Measurements from ENCODE around the gene VIPR2. TPM values are rescaled to one million over a fixed set of nuclear protein-coding genes. Genes with fewer than 3 reads are reported as not detected.

The VIPR2 gene
- total RNA-seq, 1 experiment from 2014 or later: not detected

- ChIA-PET CTCF (no interaction called here), POLR2A (ENCODE audit: low non-redundant PET) (no interaction called here)
- Histone ChIP-seq H3K27me3 (replicated peaks; ENCODE audit: insufficient read depth, low read depth, low read length, poor library complexity) (peaks cover 87% of the 10 kb centered on the region), H3K27ac (ENCODE audit: low read depth, low read length, poor library complexity, severe bottlenecking) (no peak overlapping the region), H3K4me3 (ENCODE audit: low read depth, low read length, poor library complexity, severe bottlenecking) (no peak overlapping the region), H3K9me3 (ENCODE audit: low read depth, low read length, poor library complexity, severe bottlenecking) (no peaks in the 10 kb centered on the region), H3K36me3 (ENCODE audit: insufficient read depth, low read length, poor library complexity, severe bottlenecking) (no peaks in the 10 kb centered on the region), H3K4me1 (ENCODE audit: insufficient read depth, low read length, poor library complexity, severe bottlenecking) (no peaks in the 10 kb centered on the region)
- no peak for TF ChIP-seq EZH2 (IDR thresholded peaks at IDR 0.05; ENCODE audit: borderline replicate concordance, low read depth, low read length, poor library complexity, severe bottlenecking)
- no peak for TF ChIP-seq CTCF (conservative IDR thresholded peaks at IDR 0.05; ENCODE audit: low read depth, low read length)
- intact Hi-C loops (cut with micrococcal nuclease; ENCODE audit: unreplicated experiment): no loop called here
- no TSS peak for BruUV-seq (replicated peaks)
- no peak for DNase-seq (ENCODE audit: low spot score)
These were observed 31.6 kb downstream of the VIPR2 start for GRCh38 chr7:159113056-159113455.

- ChIA-PET POLR2A (ENCODE audit: low non-redundant PET) (no interaction called here), CTCF (no interaction called here)
- no peak for DNase-seq (ENCODE audit: low spot score)
- Histone ChIP-seq H3K27ac (ENCODE audit: low read depth, low read length, poor library complexity, severe bottlenecking) (no peak overlapping the region), H3K36me3 (ENCODE audit: insufficient read depth, low read length, poor library complexity, severe bottlenecking) (no peaks in the 10 kb centered on the region), H3K4me3 (ENCODE audit: low read depth, low read length, poor library complexity, severe bottlenecking) (no peak overlapping the region), H3K9me3 (ENCODE audit: low read depth, low read length, poor library complexity, severe bottlenecking) (no peaks in the 10 kb centered on the region), H3K4me1 (ENCODE audit: insufficient read depth, low read length, poor library complexity, severe bottlenecking) (no peaks in the 10 kb centered on the region), H3K27me3 (replicated peaks; ENCODE audit: insufficient read depth, low read depth, low read length, poor library complexity) (peaks cover 85% of the 10 kb centered on the region)
- no peak for TF ChIP-seq CTCF (conservative IDR thresholded peaks at IDR 0.05; ENCODE audit: low read depth, low read length)
- no peak for TF ChIP-seq EZH2 (IDR thresholded peaks at IDR 0.05; ENCODE audit: borderline replicate concordance, low read depth, low read length, poor library complexity, severe bottlenecking)
- intact Hi-C loops (cut with micrococcal nuclease; ENCODE audit: unreplicated experiment): no loop called here
- BruUV-seq (replicated peaks): no TSS peak
These were observed 32.3 kb downstream of the VIPR2 start for GRCh38 chr7:159112136-159113011.

- H3K4me1 ChIP-seq (ENCODE audit: insufficient read depth, low read length, poor library complexity, severe bottlenecking): no peaks in the 10 kb centered on the region
- H3K4me3 ChIP-seq (ENCODE audit: low read depth, low read length, poor library complexity, severe bottlenecking): no peak overlapping the region
- TF ChIP-seq EZH2 (IDR thresholded peaks at IDR 0.05; ENCODE audit: borderline replicate concordance, low read depth, low read length, poor library complexity, severe bottlenecking): no peak
- no peak for TF ChIP-seq CTCF (conservative IDR thresholded peaks at IDR 0.05; ENCODE audit: low read depth, low read length)
- H3K9me3 ChIP-seq (ENCODE audit: low read depth, low read length, poor library complexity, severe bottlenecking): no peaks in the 10 kb centered on the region
- BruUV-seq (replicated peaks): no TSS peak
- H3K36me3 ChIP-seq (ENCODE audit: insufficient read depth, low read length, poor library complexity, severe bottlenecking): no peaks in the 10 kb centered on the region
- ChIA-PET CTCF (no interaction called here), POLR2A (ENCODE audit: low non-redundant PET) (no interaction called here)
- DNase-seq (ENCODE audit: low spot score): no peak
- peaks cover 65% of the 10 kb centered on the region for H3K27me3 ChIP-seq (replicated peaks; ENCODE audit: insufficient read depth, low read depth, low read length, poor library complexity)
- intact Hi-C loops (cut with micrococcal nuclease; ENCODE audit: unreplicated experiment): no loop called here
- H3K27ac ChIP-seq (ENCODE audit: low read depth, low read length, poor library complexity, severe bottlenecking): no peak overlapping the region
These were observed 35.0 kb downstream of the VIPR2 start for GRCh38 chr7:159109653-159110035.
